OCI-LY7 (cell line): Measurements from ENCODE around the gene SYNPO2L. TPM values are rescaled to one million over a fixed set of nuclear protein-coding genes. Genes with fewer than 3 reads are reported as not detected.

ENCODE experiments used
- BruUV-seq: library from RNA; stranded (reverse); fragments of 400-500 nt; replicated peaks from 2 replicates; lab custom pipeline; 2021; lab: Mats Ljungman, UMichigan
- CTCF ChIA-PET: fragments of 300-600 bp; sonication (Branson Sonifier 250); formaldehyde crosslinking; loops from one replicate; lab custom pipeline; 2022; ENCODE audit warnings: antibody characterized with exemption; ENCODE audit not compliant: unreplicated experiment; lab: Charles Lee
- POLR2A ChIA-PET: fragments of 300-600 bp; sonication (Branson Sonifier 250); formaldehyde crosslinking; loops from one replicate; lab custom pipeline; 2022; ENCODE audit warnings: antibody characterized with exemption; lab: Charles Lee
- DNase-seq: peaks from one replicate; pipeline ENCODE4 v3.0.0-alpha.2; 2015; ENCODE audit warnings: low spot score
- H2AFZ ChIP-seq: fragments of 200-600 bp; sonication (generic), shearing (Covaris generic); 2 replicates; pipeline ENCODE4 v1.6.1; 2014; ENCODE audit warnings: mild to moderate bottlenecking, antibody characterized with exemption, low read length, moderate library complexity
- H3K27ac ChIP-seq: fragments of 200-600 bp; sonication (generic); 2 replicates; pipeline ENCODE4 v1.5.1; 2014; ENCODE audit warnings: mixed run types, low read depth, mild to moderate bottlenecking, moderate library complexity, low read length, inconsistent platforms; ENCODE audit not compliant: poor library complexity, severe bottlenecking
- H3K36me3 ChIP-seq: fragments of 200-600 bp; sonication (generic); 2 replicates; pipeline ENCODE4 v1.6.1; 2014; ENCODE audit warnings: mild to moderate bottlenecking, antibody characterized with exemption, low read length, moderate library complexity, mixed read lengths; ENCODE audit not compliant: insufficient read depth
- H3K4me1 ChIP-seq: fragments of 200-600 bp; sonication (generic); 2 replicates; pipeline ENCODE4 v1.5.1; 2014; ENCODE audit warnings: mild to moderate bottlenecking, low read length; ENCODE audit not compliant: insufficient read depth, poor library complexity, severe bottlenecking
- H3K4me2 ChIP-seq: fragments of 200-600 bp; sonication (generic); 2 replicates; pipeline ENCODE4 v1.6.1; 2014; ENCODE audit warnings: mild to moderate bottlenecking, low read length
- H3K4me3 ChIP-seq: fragments of 200-600 bp; sonication (generic); 2 replicates; pipeline ENCODE4 v1.5.1; 2014; ENCODE audit warnings: mild to moderate bottlenecking, low read depth, low read length; ENCODE audit not compliant: poor library complexity, severe bottlenecking
- H3K79me2 ChIP-seq: fragments of 200-600 bp; sonication (generic); 2 replicates; pipeline ENCODE4 v1.6.1; 2016; ENCODE audit warnings: low read depth, mild to moderate bottlenecking, low read length, moderate library complexity, mixed read lengths; ENCODE audit not compliant: insufficient read depth
- H3K9me2 ChIP-seq: fragments of 200-600 bp; sonication (generic); 2 replicates; pipeline ENCODE4 v1.6.1; 2016; ENCODE audit warnings: mild to moderate bottlenecking, low read length, mixed read lengths; ENCODE audit not compliant: insufficient read depth
- H3K9me3 ChIP-seq: fragments of 200-600 bp; sonication (generic); 2 replicates; pipeline ENCODE4 v1.6.1; 2014; ENCODE audit warnings: mild to moderate bottlenecking, mixed run types, low read length, mixed read lengths
- H4K20me1 ChIP-seq: fragments of 200-600 bp; sonication (generic); 2 replicates; pipeline ENCODE4 v1.6.1; 2014; ENCODE audit warnings: mild to moderate bottlenecking, antibody characterized with exemption, low read length, moderate library complexity, mixed read lengths; ENCODE audit not compliant: insufficient read depth
- EZH2phosphoT487 ChIP-seq: fragments of 200-600 bp; sonication (generic); IDR thresholded peaks from 2 replicates; pipeline ENCODE4 v1.6.1; 2018; ENCODE audit warnings: low read depth, borderline replicate concordance, mild to moderate bottlenecking, mixed run types, antibody characterized with exemption, low read length, moderate library complexity, mixed read lengths
- intact Hi-C: fragments of 100-400 bp; cut with micrococcal nuclease; formaldehyde crosslinking; loops from one replicate; pipeline ENCODE4 v1.10.0; 2022; ENCODE audit not compliant: unreplicated experiment
- total RNA-seq, 2 experiments: library from RNA; depleted of rRNA in 1 of 2; stranded (reverse); fragments of >200 nt in 1 of 2; shearing (Covaris generic) in 1 of 2; gene quantifications; 2 replicates each; pipeline ENCODE4 v1.2.3, GENCODE V29; 2014 to 2022
- TF ChIP-seq, protein P1 (sequence below): fragments of 200-600 bp; sonication (generic); conservative IDR thresholded peaks from 2 replicates; pipeline ENCODE4 v1.5.1; 2014; ENCODE audit warnings: mild to moderate bottlenecking, antibody characterized with exemption, low read length, moderate library complexity, mixed read lengths

Gene SYNPO2L
- total RNA-seq, 2 experiments from 2014 or later: not detected

DNA sequence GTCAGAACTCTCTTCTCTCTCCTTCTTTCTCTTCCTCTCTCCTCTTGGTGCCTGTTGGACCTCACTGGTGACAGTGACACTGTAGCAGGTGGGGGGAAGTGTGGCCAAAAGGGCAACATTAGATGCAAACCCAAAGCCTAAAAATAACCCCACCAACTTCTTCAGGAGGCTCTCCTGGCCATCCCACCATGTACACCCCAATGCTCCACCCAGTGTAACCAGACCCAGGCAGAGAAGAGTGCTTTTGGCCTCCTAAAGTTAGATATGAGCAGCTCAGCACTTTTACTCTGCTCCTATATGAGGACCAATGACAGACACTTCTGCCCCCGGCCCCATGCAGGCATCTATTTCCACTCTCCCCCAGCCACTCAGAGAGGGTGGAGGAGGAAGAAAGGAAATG is 20.0 kb downstream of the SYNPO2L start:
- no peak overlapping the region for H3K27ac ChIP-seq
- H2AFZ ChIP-seq: peak overlapping the region; percentile 2; the same call in 1 of the 2 replicates
- H3K4me1 ChIP-seq: no peaks in the 10 kb centered on the region
- H3K36me3 ChIP-seq: no peaks in the 10 kb centered on the region
- no peak for DNase-seq
- no peak overlapping the region for H3K4me2 ChIP-seq
- ChIA-PET POLR2A (interaction anchor here (0.6 to 1.2 kb wide), 4 partner anchors 10 to 432 kb away, joined by 3 to 7 read pairs (median 4); no protein-coding TSS in a partner anchor), CTCF (no interaction called here)
- intact Hi-C loops: no loop called here
- no peaks in the 10 kb centered on the region for H4K20me1 ChIP-seq
- BruUV-seq: no TSS peak
- no peaks in the 10 kb centered on the region for H3K79me2 ChIP-seq
- no peaks in the 10 kb centered on the region for H3K9me2 ChIP-seq
- TF ChIP-seq, protein P1, sequence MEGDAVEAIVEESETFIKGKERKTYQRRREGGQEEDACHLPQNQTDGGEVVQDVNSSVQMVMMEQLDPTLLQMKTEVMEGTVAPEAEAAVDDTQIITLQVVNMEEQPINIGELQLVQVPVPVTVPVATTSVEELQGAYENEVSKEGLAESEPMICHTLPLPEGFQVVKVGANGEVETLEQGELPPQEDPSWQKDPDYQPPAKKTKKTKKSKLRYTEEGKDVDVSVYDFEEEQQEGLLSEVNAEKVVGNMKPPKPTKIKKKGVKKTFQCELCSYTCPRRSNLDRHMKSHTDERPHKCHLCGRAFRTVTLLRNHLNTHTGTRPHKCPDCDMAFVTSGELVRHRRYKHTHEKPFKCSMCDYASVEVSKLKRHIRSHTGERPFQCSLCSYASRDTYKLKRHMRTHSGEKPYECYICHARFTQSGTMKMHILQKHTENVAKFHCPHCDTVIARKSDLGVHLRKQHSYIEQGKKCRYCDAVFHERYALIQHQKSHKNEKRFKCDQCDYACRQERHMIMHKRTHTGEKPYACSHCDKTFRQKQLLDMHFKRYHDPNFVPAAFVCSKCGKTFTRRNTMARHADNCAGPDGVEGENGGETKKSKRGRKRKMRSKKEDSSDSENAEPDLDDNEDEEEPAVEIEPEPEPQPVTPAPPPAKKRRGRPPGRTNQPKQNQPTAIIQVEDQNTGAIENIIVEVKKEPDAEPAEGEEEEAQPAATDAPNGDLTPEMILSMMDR: no peak
- TF ChIP-seq EZH2phosphoT487: no peak
- no peak overlapping the region for H3K4me3 ChIP-seq
- H3K9me3 ChIP-seq: no peaks in the 10 kb centered on the region

DNA sequence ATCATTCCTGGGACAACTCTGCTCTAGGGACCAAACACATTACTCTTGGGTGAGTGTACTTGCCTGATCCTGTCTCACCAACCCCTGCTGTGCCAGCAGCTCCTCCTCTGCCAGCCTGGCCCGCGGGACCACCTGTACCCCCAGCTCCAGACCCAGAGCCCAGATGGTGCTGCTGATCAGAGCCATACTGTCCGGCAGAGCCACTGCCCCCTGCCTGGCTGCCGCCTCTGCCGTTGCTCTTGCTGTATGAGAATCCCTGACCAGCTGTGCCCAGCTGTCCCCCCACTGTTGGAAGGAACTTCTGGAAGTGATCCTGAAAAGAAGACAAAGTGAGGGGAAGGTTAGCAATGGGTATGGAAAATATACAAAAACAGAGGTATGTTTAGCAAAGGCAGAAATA is 21.4 kb downstream of the SYNPO2L start:
- H2AFZ ChIP-seq: no peak overlapping the region
- H4K20me1 ChIP-seq: no peaks in the 10 kb centered on the region
- DNase-seq: no peak
- intact Hi-C loops: no loop called here
- CTCF ChIA-PET: no interaction called here
- H3K4me3 ChIP-seq: no peak overlapping the region
- no peaks in the 10 kb centered on the region for H3K36me3 ChIP-seq
- H3K79me2 ChIP-seq: no peaks in the 10 kb centered on the region
- no peak overlapping the region for H3K27ac ChIP-seq
- TF ChIP-seq, protein P1: no peak
- no peak overlapping the region for H3K4me2 ChIP-seq
- POLR2A ChIA-PET: no interaction called here
- no TSS peak for BruUV-seq
- H3K4me1 ChIP-seq: no peaks in the 10 kb centered on the region
- H3K9me3 ChIP-seq: no peaks in the 10 kb centered on the region
- no peaks in the 10 kb centered on the region for H3K9me2 ChIP-seq

DNA sequence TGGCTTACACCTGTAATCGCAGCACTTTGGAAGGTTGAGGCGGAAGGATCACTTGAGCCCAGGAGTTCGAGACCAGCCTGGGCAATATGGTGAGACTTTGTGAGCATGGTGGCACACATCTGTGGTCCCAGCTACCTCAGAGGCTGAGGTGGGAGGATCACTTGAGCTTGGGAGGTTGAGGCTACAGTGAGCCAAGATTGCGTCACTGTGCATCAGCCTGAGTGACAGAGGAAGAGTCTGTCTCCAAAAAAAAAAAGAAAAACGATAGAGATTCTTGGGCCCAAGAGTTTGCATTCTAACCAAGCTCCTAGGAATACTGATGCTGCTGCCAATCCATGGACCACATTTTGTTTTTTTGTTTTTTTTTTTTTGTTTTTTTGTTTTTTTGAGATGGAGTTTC is 26.7 kb downstream of the SYNPO2L start:
- BruUV-seq: no TSS peak
- CTCF ChIA-PET: no interaction called here

More for the DNA sequence above, 26.7 kb downstream of the SYNPO2L start:
- DNase-seq: no peak
- POLR2A ChIA-PET: interaction anchor here (0.5 to 1.2 kb wide), 4 partner anchors 14 to 1280 kb away, joined by 4 to 8 read pairs (median 4); no protein-coding TSS in a partner anchor
- H3K9me3 ChIP-seq: no peaks in the 10 kb centered on the region
- intact Hi-C loops: no loop called here
- no peak overlapping the region for H3K4me2 ChIP-seq
- H3K4me1 ChIP-seq: peaks cover 17% of the 10 kb centered on the region
- peaks cover 15% of the 10 kb centered on the region; the same call in 1 of the 2 replicates for H3K79me2 ChIP-seq
- H3K9me2 ChIP-seq: no peaks in the 10 kb centered on the region
- no peak overlapping the region for H3K27ac ChIP-seq
- no peak overlapping the region for H3K4me3 ChIP-seq
- H4K20me1 ChIP-seq: no peaks in the 10 kb centered on the region
- H2AFZ ChIP-seq: no peak overlapping the region
- TF ChIP-seq, protein P1: no peak
- no peak for TF ChIP-seq EZH2phosphoT487
- H3K36me3 ChIP-seq: no peaks in the 10 kb centered on the region
